ENCODE data around the gene SIK3. TPM values are rescaled to one million over a fixed set of nuclear protein-coding genes. Genes with fewer than 3 reads are reported as not detected.

The SIK3 gene
- total RNA-seq, 1 donor from 2014 or later, result 27.3 TPM

DNA sequence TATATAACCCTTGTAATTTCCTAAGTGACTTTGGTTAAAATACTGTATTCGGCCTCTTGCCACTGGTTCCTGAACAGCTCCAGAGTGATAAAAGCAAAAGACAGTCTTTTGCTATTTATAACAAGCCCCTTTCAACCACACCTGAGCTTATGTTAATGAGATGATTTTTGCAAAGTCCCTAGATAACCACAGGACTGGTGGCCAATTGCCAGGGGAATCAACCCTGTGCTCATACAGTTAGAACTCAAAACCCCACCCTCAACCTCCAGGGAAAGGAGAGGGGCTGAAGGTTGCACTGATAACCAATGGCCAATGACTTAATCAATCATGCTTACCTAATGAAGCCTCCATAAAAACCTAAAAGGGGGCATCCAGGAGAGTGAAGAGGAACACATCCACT, 77.9 kb downstream of the SIK3 start:
- no peak for DNase-seq (ENCODE audit: low spot score in 2 of 2)
- FAIRE-seq, result no peak

DNA sequence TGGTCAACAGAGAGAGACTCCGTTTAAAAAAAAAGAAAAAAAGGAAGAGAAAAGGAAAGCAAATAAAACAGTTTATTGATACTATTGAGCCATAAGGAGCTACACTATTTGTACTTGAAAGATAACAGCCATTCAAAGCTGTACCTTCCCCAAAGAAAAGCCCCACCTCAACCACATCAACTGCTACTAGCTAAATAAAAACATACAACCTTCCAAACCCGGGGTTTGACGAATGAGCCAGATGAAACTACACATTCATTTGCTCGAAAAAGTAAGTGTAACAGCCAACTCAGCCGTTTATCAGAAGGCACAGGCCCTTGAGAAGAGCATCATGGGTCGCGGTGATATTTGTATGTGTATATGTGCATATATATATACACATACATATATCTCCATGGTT, 78.4 kb downstream of the SIK3 start:
- FAIRE-seq (no peak), DNase-seq (ENCODE audit: low spot score in 2 of 2) (no peak)

DNA sequence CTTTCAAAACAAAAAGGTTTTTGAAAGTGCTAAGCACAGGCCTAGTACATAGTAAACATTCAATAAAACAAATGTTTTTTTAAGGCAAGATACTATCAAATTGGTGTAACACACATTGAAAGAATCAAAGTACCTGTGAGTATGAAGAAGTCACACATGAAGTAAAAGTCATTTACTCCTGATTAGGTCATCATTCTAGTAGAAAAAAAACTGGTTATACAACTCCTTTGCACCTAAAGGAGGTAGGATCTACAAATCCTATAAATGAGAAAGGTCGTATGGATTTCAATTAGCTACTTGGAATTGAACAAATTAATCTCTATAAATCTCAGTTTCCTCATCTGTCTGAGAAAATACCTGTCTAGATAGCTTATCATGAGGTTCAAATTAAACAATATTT, 80.8 kb downstream of the SIK3 start:
- FAIRE-seq, result no peak

DNA sequence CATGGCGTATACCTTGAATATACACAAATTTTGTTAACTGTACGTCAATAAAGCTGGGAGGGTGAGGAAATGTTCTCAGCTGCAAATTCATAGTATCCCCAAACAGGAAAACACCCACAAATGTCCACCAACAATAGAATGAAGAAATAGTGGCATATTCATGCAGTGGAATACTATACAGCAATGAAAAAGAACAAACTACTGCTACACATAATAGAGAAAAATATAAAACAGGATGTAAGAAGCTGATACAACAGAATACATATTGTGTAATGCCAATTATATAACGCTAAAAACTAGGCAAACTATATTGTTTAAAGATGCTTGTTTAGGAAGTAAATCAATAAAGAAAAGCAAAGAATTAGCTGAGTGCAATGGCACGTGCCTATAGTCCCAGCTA, 81.5 kb downstream of the SIK3 start:
- DNase-seq (ENCODE audit: low spot score in 2 of 2), result no peak
- no peak for FAIRE-seq

More for the DNA sequence above, 80.8 kb downstream of the SIK3 start:
- DNase-seq (ENCODE audit: low spot score in 2 of 2), result no peak

DNA sequence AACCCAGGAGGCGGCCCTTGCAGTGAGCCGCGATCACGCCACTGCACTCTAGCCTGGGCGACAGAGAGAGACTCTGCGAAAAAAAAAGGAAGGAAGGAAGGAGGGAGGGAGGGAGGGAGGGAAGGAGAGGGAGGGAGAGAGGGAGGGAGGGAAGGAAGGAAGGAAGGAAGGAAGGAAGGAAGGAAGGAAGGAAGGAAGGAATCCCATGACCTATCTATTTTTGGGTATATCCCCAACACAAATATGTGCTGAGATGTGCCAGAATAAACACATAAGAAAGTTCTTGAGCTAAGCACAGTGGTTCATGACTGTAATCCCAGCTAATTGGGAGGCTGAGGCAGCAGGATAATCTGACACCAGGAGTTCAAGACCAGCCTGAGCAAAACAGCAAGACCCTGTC, 82.0 kb downstream of the SIK3 start:
- FAIRE-seq, result no peak
- no peak for DNase-seq (ENCODE audit: low spot score in 2 of 2)

DNA sequence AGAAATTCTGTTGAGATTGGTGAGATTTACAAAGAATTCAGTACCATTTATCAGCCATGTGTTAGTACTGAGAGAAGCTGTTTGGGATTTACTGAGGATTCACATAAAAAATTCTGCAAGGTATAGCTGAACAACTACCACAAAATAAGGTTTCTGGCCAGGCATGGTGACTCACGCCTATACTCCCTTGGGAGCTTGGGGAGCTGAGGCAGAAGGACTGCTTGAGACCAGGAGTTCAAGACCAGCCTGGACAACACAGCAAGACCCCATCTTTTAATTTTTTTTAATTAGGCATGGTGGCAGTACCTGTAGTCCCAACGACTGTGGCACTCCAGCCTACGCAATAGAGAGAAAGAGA, 86.7 kb downstream of the SIK3 start:
- no peak for FAIRE-seq
- no peak for DNase-seq (ENCODE audit: low spot score in 2 of 2)

DNA sequence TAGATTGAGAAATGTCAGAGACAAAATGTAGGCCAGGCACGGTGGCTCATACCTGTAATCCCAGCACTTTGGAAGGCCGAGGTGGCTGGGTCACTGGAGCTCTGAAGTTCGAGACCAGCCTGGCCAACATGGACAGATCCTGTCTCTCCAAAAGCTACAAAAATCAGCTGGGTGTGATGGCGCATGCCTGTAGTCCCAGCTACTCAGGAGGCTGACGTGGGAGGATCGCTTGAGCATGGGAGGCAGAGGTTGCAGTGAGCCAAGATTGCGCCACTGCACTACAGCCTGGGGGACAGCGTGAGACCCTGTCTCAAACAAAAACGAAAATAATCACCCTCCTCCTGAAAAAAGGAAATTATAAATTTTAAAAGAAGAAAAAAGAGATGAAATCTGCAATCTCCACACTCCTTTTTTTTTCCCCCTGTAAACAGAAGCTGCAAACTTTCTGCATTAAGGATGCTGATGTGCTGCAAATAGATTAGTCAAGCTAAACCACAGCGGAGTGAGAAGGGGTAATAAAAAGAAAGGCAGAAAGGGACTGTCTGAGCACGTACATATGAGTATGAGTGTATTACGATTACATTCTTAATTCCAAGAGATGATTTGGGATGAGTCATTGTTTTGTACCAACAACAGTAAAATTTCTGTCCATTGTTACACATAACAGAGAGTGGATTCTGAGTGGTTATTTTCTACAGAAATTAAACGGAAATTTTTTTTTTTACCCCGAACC, 87.3 kb downstream of the SIK3 start:
- DNase-seq (ENCODE audit: low spot score in 2 of 2) (no peak), FAIRE-seq (no peak)

DNA sequence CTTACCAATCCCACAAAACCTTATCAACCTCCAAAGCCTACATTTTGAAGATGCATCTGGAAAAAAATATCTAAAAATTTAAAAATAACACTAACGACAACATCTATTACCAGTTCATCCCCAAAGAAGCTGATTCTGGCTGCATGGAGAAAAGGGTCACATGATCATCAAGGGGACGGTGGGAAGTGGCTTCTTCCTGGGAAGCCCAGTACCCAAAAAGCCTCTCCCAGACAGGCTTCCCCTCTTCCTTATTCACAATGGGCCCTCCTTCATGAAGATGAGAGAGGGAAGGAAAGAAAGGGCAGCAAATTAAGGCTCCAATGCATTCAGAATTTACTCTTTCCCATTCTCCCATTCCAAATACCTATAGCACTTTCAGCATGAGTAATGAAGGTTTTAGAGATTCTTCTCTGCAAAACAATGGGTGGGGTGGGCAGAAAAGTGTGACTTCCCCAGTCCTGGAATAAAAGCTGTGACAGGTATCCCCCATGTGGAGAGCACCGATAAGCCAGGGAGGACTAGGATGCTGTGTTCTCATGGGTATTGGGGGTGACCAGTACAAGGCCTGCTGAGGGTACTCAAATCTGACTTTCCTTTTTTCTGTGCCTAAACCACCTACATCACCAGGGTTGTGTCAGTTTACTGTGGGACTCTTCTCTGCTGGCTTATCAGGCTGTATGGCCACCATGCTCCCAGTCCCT, 88.2 kb downstream of the SIK3 start:
- FAIRE-seq (no peak), DNase-seq (ENCODE audit: low spot score in 2 of 2) (no peak)

DNA sequence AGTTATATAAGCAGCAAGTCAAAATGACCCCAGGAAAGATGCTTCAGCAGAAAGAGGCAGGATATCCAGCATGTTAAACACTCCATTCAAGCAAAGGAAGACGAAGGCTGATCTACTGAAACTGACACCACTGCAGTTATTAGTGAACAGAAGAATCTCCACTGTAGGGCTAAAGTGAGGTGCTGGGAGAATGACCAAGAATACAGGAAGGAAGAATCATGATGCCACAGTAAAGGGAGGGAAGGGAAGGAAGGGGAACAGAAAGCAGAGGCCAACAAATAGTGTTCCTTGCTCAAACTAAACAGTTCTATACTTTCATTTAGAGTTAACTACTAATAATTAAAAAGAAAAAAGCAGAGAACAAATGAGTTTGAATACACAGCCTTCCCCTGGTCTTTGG, 92.5 kb downstream of the SIK3 start:
- no peak for FAIRE-seq

DNA sequence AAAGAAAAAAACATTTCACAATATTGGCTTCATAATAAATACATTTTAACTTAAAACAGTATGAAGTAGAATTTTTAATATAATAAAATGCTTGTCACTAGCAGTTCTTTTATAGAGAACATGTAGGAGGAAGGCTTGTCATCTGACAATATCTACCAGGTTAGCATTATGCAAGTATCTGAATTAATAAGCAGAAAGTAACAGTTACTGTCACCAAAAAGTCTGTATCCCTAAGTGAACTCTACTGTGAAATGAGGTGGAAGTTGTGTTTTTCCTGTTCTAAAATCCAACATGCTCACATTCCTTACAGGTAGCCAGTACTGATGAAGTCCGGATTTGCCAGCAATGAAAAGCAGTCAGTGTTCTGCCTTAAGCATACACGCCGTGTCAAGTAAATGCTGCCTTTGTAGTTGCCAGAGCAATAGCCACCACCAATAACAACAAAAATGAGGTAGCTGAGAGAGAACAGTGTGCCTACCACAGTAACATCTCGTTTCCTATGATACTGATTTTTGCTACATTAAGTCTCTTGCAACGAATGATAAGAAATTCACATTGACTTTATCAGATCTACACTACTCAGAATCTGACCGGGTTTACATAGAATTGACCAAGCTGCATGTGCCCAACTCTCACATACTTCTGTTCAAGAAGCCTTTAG, 95.5 kb downstream of the SIK3 start:
- no peak for FAIRE-seq
- no peak for DNase-seq (ENCODE audit: low spot score in 2 of 2)

More for the DNA sequence above, 92.5 kb downstream of the SIK3 start:
- DNase-seq (ENCODE audit: low spot score in 2 of 2), result no peak

DNA sequence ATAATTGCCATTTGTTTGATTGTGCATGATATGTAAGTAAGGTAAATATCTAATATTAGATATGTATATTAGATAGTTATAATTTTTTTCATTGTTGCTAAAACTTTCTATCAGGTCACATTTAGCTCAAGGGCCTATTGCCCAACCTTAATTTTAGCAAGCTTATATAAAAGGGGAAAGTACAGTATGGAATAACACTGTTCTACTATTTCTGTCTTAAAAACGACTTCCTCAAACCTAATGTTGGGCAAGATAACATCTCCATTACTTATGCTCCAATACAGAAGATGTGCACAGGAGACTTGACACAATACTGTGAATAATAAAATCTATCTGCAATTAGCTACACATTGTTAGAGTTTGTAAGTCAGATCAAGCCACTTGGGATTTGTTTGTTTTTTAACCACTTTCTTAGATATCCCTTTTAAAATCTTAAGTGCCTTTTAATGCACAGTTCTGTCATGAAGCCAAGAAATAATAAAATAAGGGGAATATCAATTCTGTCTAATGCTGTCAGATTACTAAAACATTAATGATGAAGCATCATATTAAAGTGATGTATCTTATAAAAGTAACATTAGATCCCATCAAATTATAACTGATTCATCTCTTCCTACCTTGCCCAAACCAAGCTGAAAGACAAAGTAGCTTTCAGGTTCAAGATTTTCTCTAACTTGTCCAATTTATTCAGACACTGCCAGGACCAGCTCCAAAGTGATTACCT, 98.1 kb downstream of the SIK3 start:
- DNase-seq (ENCODE audit: low spot score in 2 of 2) (no peak), FAIRE-seq (no peak)

DNA sequence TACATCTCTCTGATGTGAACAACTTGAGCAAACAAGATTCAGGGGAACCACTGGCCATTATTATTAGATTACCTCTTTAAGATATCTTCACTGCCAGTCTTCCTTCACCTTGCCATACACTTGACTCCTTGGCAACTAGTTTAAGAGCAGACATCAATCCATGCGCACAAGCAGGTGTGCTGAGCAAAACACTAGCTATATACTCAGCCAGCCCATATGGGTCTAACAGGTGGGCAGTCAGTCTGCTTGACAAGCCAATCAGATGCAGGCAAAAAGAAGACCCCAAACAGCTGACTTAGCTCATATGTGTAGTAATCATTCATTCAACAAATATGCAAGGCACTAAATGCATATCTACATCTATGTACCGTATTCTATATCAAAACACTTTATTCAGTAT, 101.2 kb downstream of the SIK3 start:
- FAIRE-seq (no peak), DNase-seq (ENCODE audit: low spot score in 2 of 2) (no peak)

DNA sequence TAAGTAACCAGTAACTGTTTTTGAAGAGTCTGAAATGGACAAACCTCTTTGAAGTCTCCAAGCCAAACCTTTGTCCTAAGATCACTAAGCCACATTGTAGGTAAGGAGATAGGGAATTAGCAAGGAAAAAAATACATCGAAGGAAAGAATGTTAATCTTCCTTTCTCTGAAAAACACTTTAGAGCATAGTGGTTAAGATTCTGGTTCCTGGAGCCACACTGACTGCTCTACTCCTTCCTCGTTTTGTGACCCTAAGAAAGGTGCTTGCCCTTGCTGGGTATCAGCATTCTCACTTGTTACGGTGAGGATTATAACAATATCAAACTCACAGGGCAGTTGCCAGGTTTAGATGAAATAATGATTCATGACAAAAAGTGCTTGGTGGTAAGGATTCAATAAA, 104.0 kb downstream of the SIK3 start:
- DNase-seq (ENCODE audit: low spot score in 2 of 2), result no peak
- FAIRE-seq, result no peak

DNA sequence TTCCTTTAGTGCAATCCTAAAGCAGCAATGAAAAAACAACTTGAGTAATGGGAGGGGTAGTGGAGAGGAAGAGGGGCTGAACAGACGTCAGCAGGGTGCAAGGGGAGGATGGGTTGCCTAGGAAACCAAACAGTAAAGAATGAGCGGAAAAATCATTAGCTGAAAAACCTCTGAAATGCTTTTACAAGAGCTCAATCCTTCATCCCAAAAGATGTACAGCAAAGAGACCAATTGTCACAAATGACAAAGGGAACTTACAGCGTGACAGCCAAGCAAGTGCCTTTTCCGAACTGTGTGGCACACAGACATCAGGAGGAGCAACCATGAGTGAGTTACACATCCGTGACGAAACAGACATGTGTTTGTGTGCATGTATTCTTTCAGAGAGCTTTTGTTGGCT, 104.6 kb downstream of the SIK3 start:
- FAIRE-seq (no peak), DNase-seq (ENCODE audit: low spot score in 2 of 2) (no peak)

DNA sequence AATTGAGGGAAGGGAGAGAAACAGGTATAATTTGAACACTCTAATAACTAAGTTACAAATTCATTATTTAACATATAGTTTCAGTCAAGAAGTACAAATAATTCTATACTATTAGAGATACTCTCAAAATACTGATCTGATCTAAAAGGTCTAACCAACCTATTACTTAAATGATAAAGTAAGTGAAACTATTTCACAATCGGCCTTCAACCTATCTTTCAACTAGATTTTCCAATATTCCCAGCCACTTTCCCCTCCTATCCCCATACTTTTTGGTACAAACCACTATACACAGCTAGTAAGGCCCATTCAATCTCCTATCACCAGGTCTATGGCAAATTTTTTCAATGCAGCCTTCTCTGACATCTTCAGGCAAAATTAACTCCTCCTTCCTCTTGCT, 106.7 kb downstream of the SIK3 start:
- no peak for FAIRE-seq
- DNase-seq (ENCODE audit: low spot score in 2 of 2), result no peak

DNA sequence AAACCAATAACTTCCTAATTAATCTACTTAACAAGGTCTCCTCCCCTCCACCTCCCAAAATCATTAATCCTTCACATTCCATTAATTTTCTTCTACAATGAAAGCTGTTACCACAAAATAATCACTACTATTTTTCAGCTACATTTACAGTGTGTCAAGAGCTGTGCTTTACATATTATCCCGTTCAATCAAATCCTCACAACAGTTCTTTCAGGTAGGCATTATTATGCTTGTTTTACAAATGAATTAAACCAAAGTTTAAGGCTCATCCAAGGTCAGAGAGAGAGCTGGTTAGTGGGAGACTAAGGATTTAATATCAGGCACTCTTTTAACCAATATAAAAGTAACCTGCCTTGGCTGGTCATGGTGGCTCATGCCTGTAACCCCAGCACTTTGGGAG, 107.4 kb downstream of the SIK3 start:
- DNase-seq (ENCODE audit: low spot score in 2 of 2) (no peak), FAIRE-seq (no peak)

DNA sequence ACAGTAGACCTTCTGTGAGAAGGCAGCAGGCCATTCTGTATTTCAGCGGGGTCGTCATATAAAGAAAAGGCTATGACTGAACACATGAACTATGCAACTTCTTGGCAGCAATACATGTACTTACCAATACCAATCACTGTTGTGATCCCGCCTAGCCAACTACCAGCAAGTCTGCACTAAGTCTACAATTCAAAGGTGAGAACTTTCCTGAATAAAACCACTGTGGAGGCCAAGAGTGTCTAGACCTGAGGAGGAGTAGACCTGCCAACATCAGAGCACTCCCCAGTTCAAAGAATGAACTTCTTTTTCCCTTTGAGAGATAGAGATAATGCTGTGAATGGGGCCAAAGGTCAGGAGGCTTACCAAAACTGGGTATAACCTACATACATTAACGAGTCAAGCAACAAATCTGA, 108.2 kb downstream of the SIK3 start:
- FAIRE-seq (no peak), DNase-seq (ENCODE audit: low spot score in 2 of 2) (no peak)

DNA sequence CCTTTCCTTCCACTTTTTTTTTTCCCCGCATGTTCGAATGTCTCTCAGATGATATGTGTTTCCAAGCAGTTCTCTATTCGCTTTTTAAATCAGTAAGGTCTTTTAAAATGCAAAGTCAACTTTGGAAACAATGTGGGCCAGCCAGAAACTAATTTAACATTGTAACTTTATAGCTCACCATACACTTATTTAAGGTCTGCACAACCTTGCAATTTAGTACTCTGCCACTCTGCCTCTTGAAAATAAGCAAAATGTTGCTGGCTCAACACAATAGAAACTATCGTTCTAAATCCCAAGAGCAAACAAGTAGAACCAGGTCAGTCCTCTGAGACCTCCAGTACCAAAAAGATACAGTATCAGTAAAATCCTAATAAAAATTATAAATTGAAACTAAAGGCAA, 109.0 kb downstream of the SIK3 start:
- FAIRE-seq (no peak), DNase-seq (ENCODE audit: low spot score in 2 of 2) (no peak)

DNA sequence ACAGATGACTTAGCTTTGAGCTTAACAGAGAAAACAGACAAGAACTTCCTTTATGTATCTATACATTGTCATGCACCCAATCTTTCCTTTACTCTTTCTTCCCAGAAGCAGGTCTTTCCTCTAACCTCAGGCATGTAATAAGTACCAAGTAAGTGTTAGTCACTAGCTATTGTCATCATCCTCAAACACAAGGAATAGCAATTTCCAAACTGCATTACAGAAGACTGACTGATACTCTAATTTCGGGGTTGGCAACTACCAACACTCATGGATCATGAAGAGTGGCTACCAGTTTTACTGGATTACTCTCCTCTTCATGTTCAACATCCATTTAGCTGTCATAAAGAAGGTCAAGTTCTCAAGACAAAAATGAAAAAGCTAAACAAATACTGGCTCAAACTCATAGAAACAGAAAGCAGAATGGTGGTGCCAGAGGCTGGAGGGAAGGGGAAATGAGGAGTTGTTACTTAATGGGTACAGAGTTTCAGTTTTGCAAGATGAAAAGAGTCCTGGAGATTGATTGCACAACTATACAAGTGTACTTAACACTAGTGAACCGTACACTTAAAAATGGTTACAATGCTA, 111.6 kb downstream of the SIK3 start:
- FAIRE-seq, result no peak
- no peak for DNase-seq (ENCODE audit: low spot score in 2 of 2)

DNA sequence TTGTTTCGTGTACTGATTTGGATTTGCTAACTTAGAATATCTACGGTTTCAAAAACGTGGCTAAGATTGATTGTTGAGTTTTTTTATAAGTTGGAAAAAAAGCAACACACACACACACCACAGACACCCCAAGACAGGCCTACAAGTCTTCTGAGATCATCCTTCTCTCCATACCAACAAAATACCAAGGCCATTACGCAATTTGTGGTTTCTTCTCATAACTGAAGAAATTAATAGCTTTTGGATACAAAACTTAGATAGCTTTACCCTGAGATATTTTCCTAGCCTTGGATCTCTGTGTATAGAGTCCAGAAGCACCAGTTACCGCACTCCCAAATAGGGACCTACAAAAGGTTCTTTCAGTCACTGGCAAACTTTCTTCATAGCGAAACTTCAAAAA, 113.6 kb downstream of the SIK3 start:
- no peak for FAIRE-seq
- DNase-seq (ENCODE audit: low spot score in 2 of 2), result no peak

DNA sequence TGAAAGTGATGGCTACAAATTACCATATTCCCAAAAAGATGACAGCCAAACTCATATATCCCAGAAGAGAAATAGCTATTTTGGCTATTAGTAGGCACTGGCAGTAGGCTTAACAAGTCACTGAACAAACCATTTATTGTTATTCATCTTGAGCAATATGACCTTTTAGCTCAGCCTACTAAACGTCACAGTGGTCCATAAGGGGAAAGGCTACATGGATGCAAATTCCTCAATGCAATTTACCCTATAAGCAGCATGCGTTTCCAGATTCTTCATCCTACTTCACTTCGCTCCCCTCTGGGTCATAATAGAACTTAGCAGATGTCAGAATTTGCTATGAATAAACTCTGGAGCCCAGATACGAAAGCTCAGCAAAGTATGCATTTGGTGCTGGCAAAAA, 114.0 kb downstream of the SIK3 start:
- no peak for DNase-seq (ENCODE audit: low spot score in 2 of 2)
- no peak for FAIRE-seq
